HPDE6-E6E7 (cell line): ENCODE measurements around the gene TNRC6A.
"Not testable (repeated sequence)": the region's sequence is repeated elsewhere in the genome, so short reads cannot be mapped to it uniquely, and the experiment has no call there.

ENCODE experiments used
- DNase-seq: peaks from one replicate; pipeline ENCODE4 v3.0.0; 2011; ENCODE audit warnings: missing footprints; ENCODE audit errors: extremely low spot score

TNRC6A gene

DNA sequence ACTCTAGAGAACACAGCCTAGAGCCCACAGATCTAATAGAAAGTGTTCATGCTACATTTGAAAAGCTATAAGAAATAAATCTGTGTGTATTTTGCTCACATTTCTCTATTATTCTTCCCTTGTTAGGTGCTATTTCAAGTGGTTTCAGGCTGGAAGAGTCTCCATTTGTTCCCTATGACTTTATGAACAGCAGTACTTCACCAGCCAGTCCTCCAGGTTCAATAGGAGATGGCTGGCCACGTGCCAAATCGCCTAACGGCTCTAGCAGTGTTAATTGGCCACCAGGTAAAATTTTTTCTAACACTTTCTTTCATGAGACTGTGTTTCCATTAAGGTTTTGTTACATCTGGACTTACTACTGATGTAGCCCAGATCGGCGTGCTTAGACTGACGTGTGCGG lies 85.6 kb downstream of the TNRC6A start:
- no peak for DNase-seq

DNA sequence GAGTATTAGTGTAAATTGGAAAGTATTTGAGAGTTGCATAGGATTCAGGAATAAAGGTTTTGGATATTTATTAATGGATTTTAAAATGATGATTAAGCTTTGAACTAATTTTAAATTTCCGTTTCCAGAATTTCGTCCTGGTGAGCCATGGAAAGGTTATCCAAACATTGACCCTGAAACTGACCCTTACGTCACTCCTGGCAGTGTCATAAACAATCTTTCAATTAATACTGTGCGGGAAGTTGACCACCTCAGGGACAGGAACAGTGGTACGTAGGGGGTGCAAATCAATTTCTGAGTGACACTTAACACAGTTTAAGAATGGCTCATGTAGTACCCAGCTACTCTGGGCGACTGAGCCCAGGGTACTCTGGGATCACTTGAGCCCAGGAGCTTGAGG lies 87.2 kb downstream of the TNRC6A start:
- no peak for DNase-seq

DNA sequence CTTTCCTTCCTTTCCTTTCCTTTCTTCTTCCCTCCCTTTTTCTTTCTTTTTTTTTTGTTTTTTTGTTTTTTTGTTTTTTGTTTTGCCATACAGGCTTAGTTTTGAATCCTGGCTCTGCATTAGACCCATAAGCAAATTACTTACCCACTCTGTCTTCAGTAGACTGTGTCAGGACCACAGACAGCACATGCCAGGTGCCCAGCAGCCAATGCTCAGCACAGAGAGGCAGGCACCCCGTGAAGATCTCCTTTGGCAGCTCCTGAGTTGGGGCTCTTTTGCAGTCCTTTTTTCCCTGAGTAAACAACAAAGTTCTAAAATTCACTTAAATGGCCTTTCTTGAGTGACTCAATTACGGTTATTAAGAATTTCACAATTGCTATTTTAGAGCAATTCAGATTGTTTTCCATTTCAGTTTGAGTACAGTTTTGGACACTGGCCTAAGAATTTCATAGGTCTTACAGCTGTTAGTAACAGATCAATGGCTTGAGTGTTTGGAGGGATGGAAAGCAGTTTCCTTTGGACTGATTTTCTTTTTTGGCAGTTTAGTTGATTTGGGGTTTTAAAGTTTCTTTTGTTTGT lies 90.1 kb downstream of the TNRC6A start:
- DNase-seq: no peak

DNA sequence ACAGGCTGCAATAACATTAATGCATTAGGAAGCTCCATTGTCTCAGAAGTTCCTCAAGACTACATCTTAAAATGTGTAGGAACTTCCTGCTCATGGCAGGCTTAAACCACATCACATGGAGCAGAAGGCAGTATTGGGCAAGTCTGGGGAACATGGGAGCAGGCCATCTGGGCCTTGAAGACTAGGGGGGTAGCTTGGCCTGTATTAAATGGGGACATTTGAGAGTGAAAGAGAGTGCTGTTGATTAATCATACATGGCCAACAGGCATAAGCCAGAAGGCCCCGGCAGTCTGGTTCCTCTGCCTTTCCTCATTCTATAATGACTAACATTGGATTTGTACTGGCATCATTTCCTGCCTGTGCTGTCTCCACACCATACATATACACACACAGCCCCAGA lies 91.1 kb downstream of the TNRC6A start:
- no peak for DNase-seq

DNA sequence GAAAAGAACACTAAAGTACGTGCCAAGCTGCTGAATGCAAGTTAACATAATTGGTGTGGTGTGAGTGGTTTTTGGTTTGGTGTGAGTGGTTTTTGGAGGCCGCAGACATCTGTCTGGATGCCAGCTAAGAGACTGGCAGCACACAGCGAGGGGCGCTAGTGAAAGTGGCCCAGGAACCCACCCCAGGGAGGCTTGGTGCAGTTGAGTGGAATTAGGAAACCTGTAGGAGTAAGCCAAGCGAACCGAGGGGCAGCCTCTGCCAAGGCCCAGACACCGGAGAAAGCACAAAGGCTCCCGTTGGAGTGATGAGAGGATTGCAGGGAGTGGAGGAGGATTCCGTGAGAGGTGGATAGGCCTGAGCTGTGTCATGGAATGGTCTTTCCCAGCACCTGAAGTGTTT lies 91.7 kb downstream of the TNRC6A start:
- DNase-seq: no peak

DNA sequence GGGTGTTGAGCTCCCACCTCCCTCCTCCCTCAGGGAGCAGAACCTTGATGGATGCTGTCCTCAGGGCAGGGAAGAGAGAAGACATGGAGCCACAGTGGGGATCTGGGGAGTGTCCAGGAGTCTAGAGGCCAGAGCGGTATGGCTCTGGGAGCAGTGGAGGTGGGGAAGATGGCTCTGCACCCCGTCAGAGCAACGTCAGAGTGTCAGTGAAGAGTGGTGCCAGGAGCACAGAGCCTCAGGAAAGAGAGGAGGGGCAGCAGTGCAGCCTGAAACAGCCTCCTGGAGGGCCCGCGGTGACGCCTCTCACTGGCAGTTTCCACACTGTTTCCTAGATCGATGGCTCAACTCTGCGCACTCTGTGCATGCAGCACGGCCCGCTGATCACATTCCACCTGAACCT lies 93.1 kb downstream of the TNRC6A start:
- no peak for DNase-seq

DNA sequence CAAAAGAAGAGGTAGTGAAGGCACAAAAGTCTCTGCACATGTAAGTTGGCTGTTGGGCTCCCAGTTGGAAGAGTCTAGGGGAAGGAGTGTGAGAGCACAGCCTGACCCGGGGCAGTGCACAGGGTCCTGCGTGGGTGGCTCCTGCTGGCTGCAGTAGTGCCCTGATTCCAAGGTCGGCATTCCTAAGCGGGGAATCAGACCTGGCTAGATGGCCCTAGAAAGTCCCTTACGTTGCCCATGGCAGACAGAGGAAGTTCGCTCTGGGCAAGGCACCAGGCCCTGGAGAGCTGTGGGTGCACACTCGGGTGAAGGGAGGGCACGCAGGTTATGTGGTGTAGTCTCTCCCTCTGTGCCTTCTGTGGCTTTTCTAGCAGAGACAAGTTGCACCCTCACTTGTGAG lies 93.5 kb downstream of the TNRC6A start:
- no peak for DNase-seq

DNA sequence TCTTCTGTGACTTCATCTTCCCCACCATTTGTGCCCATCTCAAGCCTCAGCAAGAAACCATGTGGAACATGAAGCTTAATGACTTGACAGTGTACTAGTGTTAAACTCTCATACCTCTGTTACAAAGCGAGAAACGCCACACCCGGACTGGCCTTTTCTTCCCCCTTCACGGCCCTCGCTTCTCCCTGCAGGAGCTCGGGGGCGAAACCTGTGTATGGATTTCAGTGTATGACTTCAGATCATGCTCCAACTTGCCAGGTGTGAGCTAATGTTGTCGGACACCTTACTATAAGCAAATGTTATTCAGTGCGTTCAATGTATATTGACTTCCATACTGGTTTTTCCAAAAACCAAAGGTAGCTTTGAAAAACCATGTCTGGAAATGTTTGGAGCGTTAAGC lies 96.2 kb downstream of the TNRC6A start:
- DNase-seq: no peak

DNA sequence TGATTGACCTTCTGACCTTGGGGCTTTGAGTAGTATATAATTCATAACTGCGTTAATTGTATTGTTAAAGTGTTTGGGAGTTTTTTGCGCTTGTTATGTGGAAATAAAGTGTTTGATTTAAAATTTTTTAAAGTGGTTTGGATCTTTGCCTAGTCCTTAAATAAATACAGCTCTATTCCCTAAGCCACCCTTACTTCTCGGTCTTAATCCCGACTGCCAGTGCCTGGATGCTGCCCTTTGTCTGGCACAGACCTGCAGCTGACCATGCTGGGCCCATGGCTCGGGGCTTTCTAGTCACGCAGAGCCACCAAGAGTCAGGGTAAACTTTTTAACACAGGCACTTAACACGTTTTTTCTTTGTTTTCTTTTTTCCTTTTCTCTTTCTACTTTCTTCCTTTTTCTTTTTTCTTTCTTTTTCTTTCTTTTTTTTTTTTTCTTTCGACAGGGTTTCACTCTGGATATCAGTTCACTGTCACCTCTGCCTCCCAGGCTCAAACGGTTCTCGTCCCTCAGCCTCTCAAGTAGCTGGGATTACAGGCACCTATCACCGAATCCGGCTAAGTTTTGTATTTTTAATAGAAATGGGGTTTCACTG lies 96.7 kb downstream of the TNRC6A start:
- DNase-seq: no peak

DNA sequence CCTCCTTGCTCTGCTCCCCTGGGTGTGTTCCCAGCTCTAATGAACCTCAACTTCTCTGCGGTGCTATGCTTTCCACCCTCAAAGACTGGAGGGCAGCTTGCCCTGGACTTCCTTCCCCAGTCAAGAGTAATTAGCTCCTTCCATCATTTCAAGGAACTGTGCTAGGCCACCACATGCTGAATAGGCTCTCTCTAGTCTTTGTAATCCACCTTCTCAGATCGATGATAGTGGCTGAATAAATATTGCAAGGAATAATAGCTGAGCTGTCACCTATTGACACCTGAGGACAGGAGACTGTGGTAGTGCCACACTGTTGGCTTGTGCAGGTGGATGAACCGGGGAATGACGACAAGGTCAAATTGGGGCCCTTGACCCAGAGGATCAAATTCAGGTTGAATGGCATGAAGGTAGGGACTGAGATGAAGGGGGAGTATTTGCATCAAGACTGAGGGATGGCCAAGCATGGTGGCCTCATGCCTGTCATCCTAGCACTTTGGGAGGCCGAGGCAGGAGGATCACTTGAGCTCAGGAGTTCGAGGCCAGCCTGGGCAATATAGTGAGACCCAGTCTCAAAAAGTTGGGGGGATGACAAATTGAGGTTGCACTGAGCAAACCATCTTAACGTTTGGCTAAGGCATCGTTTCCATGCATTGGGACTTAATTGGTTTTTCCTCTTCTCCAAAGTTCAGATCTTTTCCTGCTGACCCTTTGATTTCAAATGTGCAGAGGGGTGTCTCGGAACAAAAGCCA lies 97.5 kb downstream of the TNRC6A start:
- no peak for DNase-seq

DNA sequence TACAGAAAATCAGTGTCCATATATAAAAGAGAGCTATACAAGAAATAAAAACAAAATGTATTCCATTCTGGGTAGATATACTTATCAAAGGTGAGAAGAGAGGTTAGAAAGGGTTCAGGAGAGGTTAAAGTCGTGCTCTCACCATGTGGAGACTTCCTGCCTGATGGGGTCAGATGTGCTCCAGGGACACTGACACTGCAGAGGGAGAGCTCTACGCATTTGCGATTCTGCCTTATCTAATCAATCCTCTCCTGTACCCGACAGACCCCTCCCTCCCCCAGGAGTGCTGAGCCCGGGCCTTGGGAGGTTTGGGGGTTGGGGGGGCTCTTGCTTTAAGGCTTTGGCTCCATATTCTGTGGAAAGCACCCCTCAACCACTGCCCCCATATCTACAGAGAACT lies 99.7 kb downstream of the TNRC6A start:
- DNase-seq: no peak

DNA sequence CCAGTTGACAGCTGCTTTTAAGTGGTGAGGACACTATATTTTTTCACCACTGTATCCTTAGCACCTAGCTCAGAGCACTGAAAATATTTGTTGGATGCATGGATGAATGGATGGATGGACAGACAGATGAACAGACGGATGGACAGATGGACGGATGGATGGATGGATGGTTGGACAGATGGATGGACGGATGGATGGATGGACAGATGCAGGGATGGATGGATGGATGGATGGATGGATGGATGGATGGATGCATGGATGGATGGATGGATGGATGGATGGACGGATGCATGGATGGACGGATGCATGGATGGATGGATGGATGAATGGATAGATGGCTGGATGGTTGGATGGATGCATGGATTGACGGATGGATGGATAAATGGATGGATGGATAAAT lies 103.9 kb downstream of the TNRC6A start:
- no peak for DNase-seq

DNA sequence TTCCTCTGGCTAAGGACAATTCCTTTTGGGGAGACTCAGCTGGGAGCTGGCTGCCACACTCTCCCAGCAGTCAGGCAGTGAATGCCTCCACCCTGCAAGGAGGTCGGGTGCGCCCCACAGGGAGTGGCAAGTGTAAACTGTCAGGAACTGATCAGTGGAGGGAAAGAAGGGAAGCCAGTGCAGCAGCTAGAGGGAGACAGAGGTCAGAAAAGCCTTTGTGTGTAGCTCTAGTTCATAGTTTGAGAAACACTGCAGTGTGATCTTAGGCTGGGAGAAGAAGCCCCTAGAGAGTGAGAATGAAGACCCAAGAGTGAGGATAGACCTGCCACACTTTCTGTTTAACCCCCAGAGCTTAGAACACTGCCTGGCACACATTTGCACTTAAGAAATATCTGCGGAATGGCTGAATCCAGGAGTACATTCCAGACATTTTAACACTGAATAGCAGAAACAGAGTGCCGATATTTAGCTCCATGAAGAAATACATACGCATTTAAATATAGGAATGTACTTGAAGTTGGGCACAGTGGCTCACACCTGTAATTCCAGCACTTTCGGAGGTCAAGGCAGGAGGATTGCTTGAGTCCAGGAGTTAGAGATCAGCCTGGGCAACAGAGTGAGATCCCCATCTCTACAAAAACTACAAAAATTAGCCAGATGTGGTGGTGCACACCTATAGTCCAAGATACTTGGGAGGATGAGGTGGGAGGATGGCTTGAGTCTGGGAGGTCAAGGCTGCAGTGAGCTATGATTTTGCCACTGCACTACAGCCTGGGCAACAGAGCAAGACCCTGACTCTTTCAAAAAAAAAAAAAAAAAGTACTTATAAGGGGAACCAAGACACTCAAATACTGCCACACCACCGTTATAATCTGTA lies 105.2 kb downstream of the TNRC6A start:
- peak; percentile 49 for DNase-seq

DNA sequence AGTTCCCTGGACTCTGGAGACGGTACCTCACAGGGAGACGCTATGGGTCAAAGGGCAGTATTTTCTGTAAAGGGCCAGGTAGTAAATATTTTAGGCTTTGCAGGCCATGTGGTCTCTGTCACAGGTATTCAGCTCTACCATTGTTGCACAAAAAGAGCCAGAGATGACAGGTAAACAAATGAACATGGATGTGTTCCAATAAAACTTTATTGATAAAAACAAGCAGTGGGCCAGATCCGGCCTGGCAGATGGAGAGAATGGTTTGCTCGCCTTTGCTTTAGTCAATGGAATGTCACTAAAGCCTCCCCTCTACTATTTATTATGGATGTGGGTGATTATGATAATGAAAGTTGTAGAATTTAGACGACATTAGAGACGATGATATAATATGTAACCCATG lies 107.4 kb downstream of the TNRC6A start:
- no peak for DNase-seq

DNA sequence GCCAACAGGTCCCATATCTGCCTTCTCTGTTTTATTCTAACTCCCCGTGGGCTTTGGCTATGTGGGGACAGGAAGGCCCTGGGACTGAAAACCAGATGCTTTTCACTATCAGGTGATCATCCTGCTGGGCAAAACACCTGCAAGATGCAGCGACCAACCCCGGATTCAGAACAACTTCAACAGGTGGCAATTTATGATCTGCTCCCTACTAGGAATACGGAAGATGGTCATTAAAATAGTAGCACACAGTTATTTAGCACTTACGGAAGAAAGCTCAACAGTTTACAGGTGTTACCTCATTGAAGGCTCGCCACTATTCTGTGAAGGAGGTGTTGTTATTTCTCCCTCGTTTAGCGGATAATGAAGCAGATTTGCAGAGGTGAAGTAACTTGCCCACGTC lies 108.5 kb downstream of the TNRC6A start:
- DNase-seq: no peak

DNA sequence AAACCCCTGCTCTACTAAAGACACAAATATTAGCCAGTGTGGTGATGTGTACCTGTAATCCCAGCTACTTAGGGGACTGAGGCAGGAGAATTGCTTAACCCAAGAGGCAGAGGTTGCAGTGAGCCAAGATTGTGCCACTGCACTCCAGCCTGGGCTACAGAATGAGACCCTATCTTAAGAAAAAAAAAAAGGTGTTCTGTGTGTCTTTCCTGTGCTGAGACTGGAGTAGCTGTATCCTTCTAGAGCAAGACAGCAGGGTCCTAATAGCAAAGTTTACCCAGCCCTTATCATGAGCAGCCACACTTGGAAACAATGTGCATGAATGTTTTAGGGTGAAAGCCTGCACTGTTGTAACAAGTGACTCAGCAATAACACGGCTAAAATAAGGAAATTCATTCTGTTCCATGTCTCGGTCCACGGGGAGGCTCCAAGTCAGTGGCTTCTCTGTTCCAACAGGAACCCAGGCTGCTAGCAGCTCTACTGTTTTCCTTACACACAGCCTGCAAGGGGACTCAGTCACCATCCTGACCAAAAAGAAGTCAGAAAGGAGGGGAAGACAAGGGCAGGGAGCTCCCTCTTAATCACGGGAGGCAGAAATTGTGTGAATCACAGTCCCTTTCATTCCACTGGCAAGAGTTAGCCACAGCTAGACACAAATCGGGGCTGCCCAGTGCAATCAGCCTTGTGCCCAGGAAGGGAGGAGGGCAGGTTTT lies 109.3 kb downstream of the TNRC6A start:
- DNase-seq: no peak

DNA sequence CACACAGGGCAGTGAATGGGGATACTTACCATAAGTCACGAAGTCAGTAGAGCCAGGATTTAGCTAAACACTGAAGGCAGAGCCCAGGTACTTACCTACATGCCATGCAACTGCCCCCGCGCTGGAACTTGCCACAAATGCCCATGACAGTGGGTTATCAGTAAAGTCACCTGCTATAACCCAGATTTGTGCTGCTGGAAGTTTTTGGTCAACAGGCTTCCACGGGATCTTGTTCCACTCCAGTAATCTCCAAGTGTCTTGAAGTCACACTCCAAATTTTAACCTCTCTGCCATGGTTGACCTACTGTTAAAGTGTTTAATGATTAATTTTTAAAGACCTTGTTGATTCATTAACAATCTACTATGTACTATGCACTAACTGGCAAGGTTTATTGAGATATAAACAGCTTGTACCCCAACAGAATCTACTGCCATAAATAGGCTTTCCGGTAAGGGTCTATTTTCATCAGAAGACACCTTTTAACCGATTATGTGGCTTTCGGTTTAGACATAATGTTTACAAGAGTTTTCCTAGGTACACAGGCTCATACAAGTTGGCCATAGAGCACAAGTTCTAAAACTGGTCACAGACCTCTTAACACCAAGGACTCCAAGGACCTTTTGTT lies 110.0 kb downstream of the TNRC6A start:
- no peak for DNase-seq

DNA sequence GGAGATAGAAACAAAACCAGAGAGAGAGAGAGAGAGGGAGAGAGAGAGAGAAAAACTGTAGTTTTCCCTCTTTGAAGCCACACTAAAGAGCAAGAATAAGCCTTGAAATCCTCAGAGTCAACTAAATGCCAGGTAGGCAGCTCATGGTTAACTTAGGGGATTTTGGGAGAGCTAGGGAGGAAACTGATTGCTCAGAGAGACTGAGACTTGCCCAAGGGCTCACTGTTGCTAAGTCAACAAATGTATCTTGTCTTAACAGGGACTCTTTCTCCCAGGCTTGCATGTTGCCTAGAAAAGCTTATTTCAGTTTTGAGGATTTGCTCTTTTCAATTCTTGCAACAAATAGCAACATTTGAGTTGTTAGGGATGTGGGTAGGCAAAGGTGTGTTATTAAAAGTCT lies 111.8 kb downstream of the TNRC6A start:
- no peak for DNase-seq

DNA sequence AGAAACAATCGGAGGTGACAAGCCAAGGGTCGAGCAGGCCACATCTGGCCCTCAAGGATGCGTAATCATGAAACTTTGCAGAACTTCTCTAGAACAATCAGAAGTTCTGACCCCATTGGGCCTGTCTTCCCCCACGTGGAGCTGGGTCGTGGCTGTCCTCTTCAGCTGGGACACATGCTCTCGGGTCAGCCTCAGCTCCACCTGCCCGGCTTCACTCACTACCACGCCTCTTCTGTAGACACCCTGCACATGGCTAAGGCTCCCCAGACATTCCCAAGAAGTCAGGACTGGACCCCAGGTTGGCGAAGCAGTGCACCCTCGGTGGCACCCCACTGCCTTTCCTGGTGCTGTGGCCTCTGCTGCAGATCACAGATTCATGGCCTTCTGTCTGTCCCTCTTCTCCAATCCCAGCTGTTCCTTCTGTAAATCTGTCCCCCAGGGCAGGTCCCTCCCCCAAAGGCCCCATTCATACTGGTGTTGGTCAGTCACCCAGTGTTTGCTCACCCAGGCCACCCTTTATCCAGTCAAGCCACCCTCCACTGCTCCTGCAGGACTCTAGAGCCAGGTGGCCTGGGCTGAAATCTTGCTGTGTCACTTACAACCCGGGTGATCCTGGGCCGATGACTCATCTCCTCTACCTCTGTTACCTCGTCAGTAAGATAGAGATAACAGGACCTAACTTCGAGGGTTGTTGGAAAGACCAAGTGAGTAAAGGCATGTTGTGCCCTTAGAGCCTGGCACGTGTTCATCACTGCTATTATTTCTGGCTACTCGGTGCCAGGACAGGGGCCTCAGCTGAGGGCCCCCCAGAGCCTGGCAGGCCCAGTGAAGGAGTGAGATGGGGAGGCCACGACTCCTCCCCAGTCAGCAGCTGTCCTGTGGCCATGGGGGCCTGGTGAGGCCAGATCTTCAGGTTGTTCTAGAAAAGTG lies 114.9 kb downstream of the TNRC6A start:
- no peak for DNase-seq

DNA sequence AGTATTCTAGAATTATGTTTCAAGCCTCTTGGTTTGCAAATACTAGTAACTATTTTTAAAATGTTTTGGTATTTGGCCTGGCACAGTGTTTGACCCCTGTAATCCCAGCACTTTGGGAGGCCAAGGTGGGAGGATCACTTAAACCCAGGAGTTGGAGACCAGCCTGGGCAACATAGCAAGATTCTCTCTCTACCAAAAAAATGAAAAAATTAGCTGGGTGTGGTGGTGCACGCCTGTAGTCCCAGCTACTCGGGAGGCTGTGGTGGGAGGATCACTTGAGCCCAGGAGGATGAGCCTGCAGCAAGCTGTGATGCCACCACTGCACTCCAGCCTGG lies 115.5 kb downstream of the TNRC6A start:
- not testable (repeated sequence) for DNase-seq
